ENCODE measurements around the gene LRP10. TPM values are rescaled to one million over a fixed set of nuclear protein-coding genes. Genes with fewer than 3 reads are reported as not detected.
A peak's percentile ranks its signal among the peaks of the same experiment; 100 is the strongest.

Gene LRP10
- polyA plus RNA-seq, 4 donors = 69.4 to 93.8 (median 78.1) TPM

DNA sequence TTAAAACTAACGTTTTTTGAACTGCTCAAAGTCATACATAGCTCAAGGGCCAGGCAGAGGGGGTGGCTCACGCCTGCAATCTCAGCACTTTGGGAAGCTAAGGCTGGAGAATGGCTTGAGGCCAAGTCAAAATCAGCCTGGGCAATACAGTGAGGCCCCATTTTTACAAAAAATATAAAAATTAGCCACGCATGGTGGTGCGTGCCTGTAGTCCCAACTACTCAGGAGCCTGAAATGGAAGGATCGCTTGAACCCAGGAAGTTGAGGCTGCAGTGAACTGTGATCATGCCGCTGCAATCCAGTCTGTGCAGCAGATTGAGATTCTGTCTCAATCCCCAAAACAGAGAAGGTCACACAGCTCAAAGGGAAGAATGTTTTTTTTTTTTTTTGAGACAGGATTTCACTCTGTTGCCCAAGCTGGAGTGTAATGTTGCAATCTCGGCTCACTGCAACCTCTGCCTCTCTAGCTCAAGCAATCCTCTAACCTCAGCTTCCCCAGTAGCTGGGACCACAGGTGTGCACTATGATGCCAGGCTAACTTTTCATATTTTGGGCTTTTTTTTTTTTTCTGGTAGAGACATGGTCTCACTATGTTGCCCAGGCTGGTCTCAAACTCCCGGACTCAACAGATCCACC is 44.5 kb downstream of the LRP10 start:
- DNase-seq (ENCODE audit: low read depth in 4 of 4, low spot score in 3 of 4) = no peak

DNA sequence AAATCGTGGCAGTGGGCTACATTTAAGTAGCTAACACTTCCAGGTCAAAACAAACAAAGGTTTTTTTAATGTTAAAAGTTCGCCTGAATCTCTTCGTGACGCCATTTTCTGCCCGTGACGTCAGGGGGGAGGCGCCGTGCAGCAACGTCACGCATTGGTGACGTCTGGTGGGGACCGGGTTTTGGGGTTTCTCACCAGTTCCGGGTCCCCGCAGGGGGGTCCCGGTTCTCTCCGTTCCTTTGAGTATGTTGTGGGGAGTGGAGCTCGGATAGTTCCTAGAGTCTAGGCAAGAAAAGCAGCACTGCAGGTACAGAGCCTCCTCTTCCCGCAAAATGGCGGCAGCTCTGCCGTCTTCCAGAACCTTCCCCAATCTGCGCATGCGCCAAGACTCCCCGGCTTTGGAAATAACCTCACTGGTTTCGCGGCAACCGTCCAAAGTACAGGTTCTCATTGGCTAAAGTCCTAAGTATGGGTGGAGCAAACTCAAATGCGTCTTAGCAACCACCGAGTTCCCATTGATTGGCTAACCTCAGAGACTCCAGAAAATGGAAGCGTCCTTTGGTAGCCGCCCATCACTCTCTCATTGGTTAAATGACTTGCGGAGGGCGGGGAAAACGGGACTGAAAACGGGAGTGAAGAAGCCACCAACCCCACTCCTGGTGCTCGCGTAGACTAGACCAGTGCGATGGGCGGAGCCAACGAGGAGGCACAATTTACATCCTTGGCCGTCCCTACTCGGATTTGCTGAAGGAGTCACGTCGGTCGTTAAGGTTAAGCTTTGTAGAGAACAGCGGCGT is 47.5 kb downstream of the LRP10 start, which contains the start of gene RBM23:
Gene RBM23, minus strand, starts transcription at position 346 of the 797 bp plus-strand sequence.
- peak; percentile 100 for DNase-seq (ENCODE audit: low read depth in 4 of 4, low spot score in 3 of 4)

DNA sequence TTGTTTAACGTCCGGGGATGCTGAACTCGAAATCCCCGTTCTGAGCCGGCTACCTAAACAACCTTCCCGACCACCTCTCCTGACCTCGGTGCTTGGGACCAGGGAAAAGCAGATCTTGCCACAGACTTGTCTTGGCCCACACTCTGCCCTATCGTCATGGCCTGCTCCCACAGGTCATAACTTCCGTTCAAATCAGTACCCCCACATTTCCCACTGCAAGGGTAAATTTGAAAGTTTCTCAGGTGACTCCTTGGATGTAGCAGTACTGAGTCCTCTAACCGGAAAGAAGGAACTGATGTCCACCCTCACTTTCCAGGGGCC is 48.0 kb downstream of the LRP10 start:
- no peak for DNase-seq (ENCODE audit: low read depth in 4 of 4, low spot score in 3 of 4)

DNA sequence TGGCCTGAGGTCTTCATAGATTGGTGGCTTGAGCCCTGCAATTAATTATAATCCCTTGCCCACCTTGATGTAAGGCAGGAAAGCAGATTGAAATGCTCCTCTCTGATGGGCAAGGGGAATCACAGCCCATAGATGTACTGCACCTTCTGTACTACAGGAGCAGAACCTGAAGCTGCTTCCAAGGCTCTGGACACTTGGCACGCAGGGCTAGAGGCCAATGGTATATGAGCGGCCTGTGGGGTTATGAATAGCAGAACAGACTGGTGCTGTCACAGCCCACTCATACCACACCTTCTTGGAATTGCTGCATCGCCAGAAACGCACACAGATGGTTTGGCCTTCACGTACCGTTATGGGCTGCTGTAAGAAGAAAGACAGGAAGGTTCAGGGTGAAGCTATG is 49.2 kb downstream of the LRP10 start:
- DNase-seq (ENCODE audit: low read depth in 4 of 4, low spot score in 3 of 4) = no peak

DNA sequence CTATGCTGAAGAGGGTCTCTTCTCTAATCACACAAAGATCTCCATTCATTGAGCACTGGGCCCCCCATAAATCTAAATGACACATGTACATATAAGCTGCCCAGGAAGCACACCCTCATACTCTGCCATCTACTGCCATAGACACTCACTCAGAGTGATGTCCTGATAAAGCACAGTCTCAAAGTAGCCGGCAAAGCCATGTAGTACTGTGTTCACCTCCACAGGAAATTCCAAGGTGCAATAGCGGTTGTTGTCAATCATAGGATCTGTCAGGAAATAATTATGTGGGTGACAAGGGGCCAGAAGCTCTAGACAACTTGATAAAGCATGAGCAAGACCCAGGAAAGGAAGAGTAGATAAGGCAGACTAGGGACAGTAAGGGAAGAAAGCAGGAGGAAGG is 50.8 kb downstream of the LRP10 start:
- DNase-seq (ENCODE audit: low read depth in 4 of 4, low spot score in 3 of 4) = no peak

DNA sequence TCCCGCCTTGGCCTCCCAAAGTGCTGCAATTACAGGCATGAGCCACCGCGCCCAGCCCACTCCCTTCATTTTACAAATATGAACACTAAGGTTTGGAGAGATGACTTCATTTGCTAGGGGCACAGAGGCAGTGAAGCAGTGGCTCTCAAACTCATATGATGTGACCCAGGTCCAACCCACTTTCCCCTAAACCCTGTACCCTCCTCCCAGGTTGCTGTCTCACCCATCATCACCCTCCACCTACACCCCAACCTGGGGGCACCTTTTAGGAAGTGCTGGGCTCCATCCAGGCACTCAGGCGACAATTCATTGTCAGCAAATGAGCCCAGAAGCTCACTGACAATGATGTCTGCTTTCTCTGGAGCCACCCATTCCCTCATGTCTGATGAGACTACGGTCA is 52.2 kb downstream of the LRP10 start:
- DNase-seq (ENCODE audit: low read depth in 4 of 4, low spot score in 3 of 4) = no peak

DNA sequence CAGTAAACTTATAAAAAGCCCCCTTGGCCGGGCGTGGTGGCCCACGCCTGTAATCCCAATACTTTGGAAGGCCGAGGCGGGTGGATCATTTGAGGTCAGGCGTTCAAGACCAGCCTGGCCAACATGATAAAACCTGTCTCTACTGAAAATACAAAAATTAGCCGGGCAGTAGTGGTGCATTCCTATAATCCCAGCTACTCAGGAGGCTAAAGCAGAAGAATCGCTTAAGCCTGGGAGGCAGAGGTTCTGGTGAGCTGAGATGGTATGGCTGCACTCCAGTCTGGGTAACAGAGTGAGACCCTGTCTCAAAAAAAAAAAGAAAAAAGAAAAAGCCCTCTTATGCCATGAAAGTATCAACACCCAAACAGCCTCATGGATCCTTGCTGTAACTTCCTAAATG is 54.0 kb downstream of the LRP10 start:
- no peak for DNase-seq (ENCODE audit: low read depth in 4 of 4, low spot score in 3 of 4)

DNA sequence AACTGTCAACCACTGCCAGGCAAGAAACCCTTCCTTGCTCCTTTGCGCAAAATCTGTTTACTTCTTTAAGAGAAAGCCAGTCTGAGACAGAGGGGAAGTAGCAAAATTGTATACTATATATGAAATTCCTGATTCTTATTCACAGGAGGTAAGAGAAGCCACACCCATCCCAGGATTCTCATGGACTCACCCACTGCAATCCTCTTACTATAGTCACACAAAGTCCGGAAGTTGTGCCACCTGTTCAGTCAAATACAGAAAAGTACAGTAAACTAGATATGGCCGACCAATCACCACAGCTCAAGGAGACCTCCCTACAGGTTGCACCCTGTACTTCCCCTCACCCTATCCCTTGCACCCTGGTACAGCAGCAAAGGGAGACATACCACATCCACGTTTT is 54.8 kb downstream of the LRP10 start:
- no peak for DNase-seq (ENCODE audit: low read depth in 4 of 4, low spot score in 3 of 4)

DNA sequence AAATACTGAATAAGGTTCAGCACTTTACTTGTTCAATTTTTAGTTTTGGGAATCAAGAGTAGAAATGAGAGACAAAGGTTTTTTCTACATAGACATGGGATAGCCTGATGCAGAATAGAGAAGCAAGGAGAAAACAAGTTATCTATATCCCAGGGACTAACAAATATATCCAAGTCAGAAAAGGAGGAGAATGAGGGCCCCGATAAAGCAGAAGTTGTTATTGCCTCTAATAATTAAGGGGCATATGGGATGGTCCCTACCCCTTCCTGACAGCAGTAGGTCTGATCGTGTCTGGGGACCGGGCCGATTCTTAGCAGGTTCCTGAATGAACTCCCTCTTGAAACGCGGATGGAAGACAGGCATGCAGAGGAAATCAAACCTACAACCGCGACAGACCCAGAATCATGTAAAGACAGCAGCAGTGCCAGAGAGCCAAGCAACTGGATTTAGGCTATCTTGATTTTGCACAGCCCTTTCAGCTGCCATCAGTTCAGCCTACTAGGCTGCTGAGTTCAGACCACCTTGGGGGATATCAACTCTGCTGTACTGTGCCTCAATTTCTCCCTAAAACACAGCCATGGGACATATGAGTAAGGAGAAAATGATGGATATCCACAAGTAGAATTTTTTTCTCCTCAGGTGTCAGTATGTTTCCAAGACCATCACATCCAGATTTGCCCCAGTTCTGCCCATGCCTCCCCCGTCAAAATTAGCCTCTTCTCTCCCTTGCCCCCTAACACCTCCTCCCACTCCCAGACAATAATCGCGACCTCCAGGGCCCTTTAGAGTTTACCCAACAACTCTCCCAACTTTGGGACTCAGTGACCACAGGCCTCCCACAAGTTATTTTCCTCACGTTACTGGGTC is 56.9 kb downstream of the LRP10 start:
- no peak for DNase-seq (ENCODE audit: low read depth in 4 of 4, low spot score in 3 of 4)

DNA sequence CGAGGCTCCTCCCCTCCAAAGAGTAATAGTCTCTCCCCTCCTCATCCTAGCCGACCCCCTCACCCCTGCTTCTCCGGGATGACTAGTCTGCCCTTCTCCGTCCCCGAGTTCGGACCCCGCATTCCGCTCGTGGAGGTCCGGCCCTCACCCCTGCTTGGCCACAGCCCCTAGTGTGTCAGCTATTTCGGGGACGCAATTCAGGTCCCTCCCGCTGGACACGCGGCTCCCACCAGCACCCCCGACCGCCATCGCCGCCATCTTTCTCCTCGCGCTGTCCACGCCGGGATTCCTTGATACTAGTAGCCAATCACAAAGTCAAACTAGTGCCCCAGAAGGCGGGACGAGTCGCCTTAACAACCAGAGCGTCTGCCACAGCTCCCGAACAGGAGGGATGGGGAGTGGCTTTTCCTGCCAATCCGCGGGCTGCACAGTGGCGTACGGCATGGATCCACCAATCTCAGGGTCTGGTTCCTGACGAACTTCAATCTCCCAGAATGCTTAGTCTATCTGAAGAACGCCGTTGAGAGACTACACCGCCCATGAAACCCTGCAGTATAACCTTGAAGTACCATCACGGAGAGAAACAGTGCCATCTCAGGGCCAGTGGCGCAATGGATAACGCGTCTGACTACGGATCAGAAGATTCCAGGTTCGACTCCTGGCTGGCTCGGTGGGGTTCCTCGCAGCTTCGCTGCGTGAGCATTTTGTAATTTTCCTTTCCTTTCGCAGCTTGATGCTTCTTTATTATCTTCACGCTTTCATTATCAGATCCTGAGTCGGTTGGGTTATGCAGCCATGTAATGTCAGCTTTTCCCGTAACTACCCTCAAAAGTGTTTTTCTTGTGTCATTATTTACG is 57.8 kb downstream of the LRP10 start, which contains the start of gene PRMT5:
Gene PRMT5, minus strand, starts transcription at position 273 of the 857 bp plus-strand sequence. Its CDS starts 15 bp downstream, at position 258.
- peak; percentile 99 to 100 (median 100) for DNase-seq (ENCODE audit: low read depth in 4 of 4, low spot score in 3 of 4)

DNA sequence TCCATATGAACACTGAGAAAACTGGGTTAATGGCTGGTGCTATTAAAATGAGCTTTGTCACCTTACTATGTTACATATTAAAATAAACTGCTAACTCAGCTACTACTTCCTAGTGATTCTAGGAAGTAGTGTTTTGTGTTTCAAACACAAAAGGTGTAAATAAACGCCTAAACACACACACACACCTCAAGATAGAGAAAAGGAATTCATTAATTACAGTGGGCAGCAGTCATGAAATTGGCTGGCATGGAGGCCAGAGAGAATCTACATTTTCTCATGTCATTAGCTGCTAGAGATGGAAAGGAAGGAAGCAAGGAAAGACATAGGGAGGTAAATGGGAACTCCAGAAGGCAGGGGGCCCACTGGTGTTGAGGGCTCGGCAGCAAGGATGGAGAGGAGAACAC is 58.4 kb downstream of the LRP10 start:
- peak in 2 of 4 donors; percentile 33 to 42 for DNase-seq (ENCODE audit: low read depth in 4 of 4, low spot score in 3 of 4)

Other genes starting within 250 kb of the LRP10 start
- under 1 TPM; 0.07 to 0.43 (median 0.18) TPM for gene OR6J1, start 227.4 kb upstream of the LRP10 start, polyA plus RNA-seq (ENCODE audit: insufficient read length in 4 of 4)
- 100 to 1,000 TPM; 106 to 144 (median 139) TPM for gene OXA1L, start 105.1 kb upstream of the LRP10 start, polyA plus RNA-seq (ENCODE audit: insufficient read length in 4 of 4)
- gene SLC7A7, start 56.3 kb upstream of the LRP10 start, polyA plus RNA-seq (ENCODE audit: insufficient read length in 4 of 4) = 100 to 1,000 TPM in 1 of 4 donors, 10 to 100 TPM in 2, 1 to 10 TPM in 1; 9.6 to 138 (median 77.1) TPM
- 100 to 1,000 TPM in 1 of 4 donors, 10 to 100 TPM in 3; 50.2 to 110 (median 73.4) TPM for gene MRPL52, start 41.9 kb upstream of the LRP10 start, polyA plus RNA-seq (ENCODE audit: insufficient read length in 4 of 4)
- 100 to 1,000 TPM; 137 to 349 (median 150) TPM for gene MMP14, start 35.2 kb upstream of the LRP10 start, polyA plus RNA-seq (ENCODE audit: insufficient read length in 4 of 4)
- gene REM2, start 11.5 kb downstream of the LRP10 start, polyA plus RNA-seq (ENCODE audit: insufficient read length in 4 of 4) = 1 to 10 TPM in 3 of 4 donors, under 1 TPM in 1; 0.87 to 2.0 (median 1.3) TPM
- gene RBM23, start 47.4 kb downstream of the LRP10 start, polyA plus RNA-seq (ENCODE audit: insufficient read length in 4 of 4) = 100 to 1,000 TPM; 103 to 137 (median 122) TPM
- 100 to 1,000 TPM in 3 of 4 donors, 10 to 100 TPM in 1; 89.7 to 154 (median 139) TPM for gene PRMT5, start 57.6 kb downstream of the LRP10 start, polyA plus RNA-seq (ENCODE audit: insufficient read length in 4 of 4)
- 10 to 100 TPM; 39.7 to 68.1 (median 58.2) TPM for gene HAUS4, start 85.3 kb downstream of the LRP10 start, polyA plus RNA-seq (ENCODE audit: insufficient read length in 4 of 4)
- 10 to 100 TPM; 47.7 to 100.0 (median 80.2) TPM for gene AJUBA, start 110.8 kb downstream of the LRP10 start, polyA plus RNA-seq (ENCODE audit: insufficient read length in 4 of 4)
- gene C14orf93, start 138.4 kb downstream of the LRP10 start, polyA plus RNA-seq (ENCODE audit: insufficient read length in 4 of 4) = 10 to 100 TPM; 13.7 to 26.8 (median 19.1) TPM
- 100 to 1,000 TPM; 183 to 222 (median 205) TPM for gene PSMB5, start 163.2 kb downstream of the LRP10 start, polyA plus RNA-seq (ENCODE audit: insufficient read length in 4 of 4)
- not detected for gene PSMB11, start 170.5 kb downstream of the LRP10 start, polyA plus RNA-seq (ENCODE audit: insufficient read length in 4 of 4)
- gene CDH24, start 185.8 kb downstream of the LRP10 start, polyA plus RNA-seq (ENCODE audit: insufficient read length in 4 of 4) = 10 to 100 TPM; 17.9 to 44.0 (median 29.7) TPM
- gene ACIN1, start 223.4 kb downstream of the LRP10 start, polyA plus RNA-seq (ENCODE audit: insufficient read length in 4 of 4) = 100 to 1,000 TPM; 214 to 342 (median 239) TPM
- 10 to 100 TPM; 67.2 to 84.4 (median 75.6) TPM for gene C14orf119, start 223.8 kb downstream of the LRP10 start, polyA plus RNA-seq (ENCODE audit: insufficient read length in 4 of 4)
- gene CIROP, start 233.2 kb downstream of the LRP10 start, polyA plus RNA-seq (ENCODE audit: insufficient read length in 4 of 4) = under 1 TPM in 2 of 4 donors, not detected in 2; 0.05 to 0.11 TPM
- gene CEBPE, start 247.5 kb downstream of the LRP10 start, polyA plus RNA-seq (ENCODE audit: insufficient read length in 4 of 4) = under 1 TPM in 3 of 4 donors, not detected in 1; 0.16 to 0.50 (median 0.23) TPM

Measured in left renal pelvis (tissue), 4 donors.